ENCODE results near the gene ASPRV1. TPM values are rescaled to one million over a fixed set of nuclear protein-coding genes. Genes with fewer than 3 reads are reported as not detected.

The ASPRV1 gene
- total and polyA plus RNA-seq, 12 donors = 0.61 to 5.6 (median 1.9) TPM

GRCh38 chr2:69946351-69947324 lies 14.8 kb downstream of the ASPRV1 start:
- H3K4me1 ChIP-seq (replicated peaks in 1 of 2) = no peaks in the 10 kb centered on the region
- no peak overlapping the region for H3K27ac ChIP-seq
- no peaks in the 10 kb centered on the region for H3K27me3 ChIP-seq
- no peak overlapping the region for H3K4me3 ChIP-seq
- WGBS, 4 donors = 73 to 79% (median 75%) methylated on average over 12 to 13 of the region's 13 CpGs
- H3K9me3 ChIP-seq (replicated peaks in 1 of 3) = no peaks in the 10 kb centered on the region
- H3K36me3 ChIP-seq (replicated peaks in 1 of 2) = peaks cover 0 to 3% of the 10 kb centered on the region in 2 donors
- intact Hi-C loops (cut with DNase I) = no loop called here
- TF ChIP-seq CTCF (IDR thresholded peaks at IDR 0.05) (no peak), POLR2A (IDR thresholded peaks at IDR 0.05) (no peak)
- DNase-seq = no peak

GRCh38 chr2:69945941-69946340 lies 15.5 kb downstream of the ASPRV1 start:
- H3K4me1 ChIP-seq (replicated peaks in 1 of 2) = no peaks in the 10 kb centered on the region
- 81 to 100% (median 88%) methylated on average over 2 to 8 of the region's 8 CpGs for WGBS, 4 donors

GRCh38 chr2:69945441-69945840 lies 16.0 kb downstream of the ASPRV1 start:
- intact Hi-C loops (cut with DNase I) = no loop called here
- H3K36me3 ChIP-seq (replicated peaks in 1 of 2) = peaks cover 0 to 3% of the 10 kb centered on the region in 2 donors
- no peak for TF ChIP-seq POLR2A (IDR thresholded peaks at IDR 0.05)
- TF ChIP-seq CTCF (IDR thresholded peaks at IDR 0.05) = no peak
- H3K4me1 ChIP-seq (replicated peaks in 1 of 2) = no peaks in the 10 kb centered on the region
- H3K9me3 ChIP-seq (replicated peaks in 1 of 3) = no peaks in the 10 kb centered on the region
- no peaks in the 10 kb centered on the region for H3K27me3 ChIP-seq
- no peak for DNase-seq
- no peak overlapping the region for H3K27ac ChIP-seq
- H3K4me3 ChIP-seq = no peak overlapping the region
- 83 to 94% (median 84%) methylated on average over 6 to 8 of the region's 8 CpGs for WGBS, 4 donors

More at GRCh38 chr2:69945941-69946340, 15.5 kb downstream of the ASPRV1 start:
- Histone ChIP-seq H3K4me3 (no peak overlapping the region), H3K27ac (no peak overlapping the region), H3K27me3 (no peaks in the 10 kb centered on the region), H3K9me3 (replicated peaks in 1 of 3) (no peaks in the 10 kb centered on the region), H3K36me3 (replicated peaks in 1 of 2) (peaks cover 0 to 3% of the 10 kb centered on the region in 2 donors)
- no peak for TF ChIP-seq CTCF (IDR thresholded peaks at IDR 0.05)
- TF ChIP-seq POLR2A (IDR thresholded peaks at IDR 0.05) = no peak
- intact Hi-C loops (cut with DNase I) = no loop called here
- no peak for DNase-seq

GRCh38 chr2:69944756-69945155 lies 16.7 kb downstream of the ASPRV1 start:
- H3K9me3 ChIP-seq (replicated peaks in 1 of 3) = no peaks in the 10 kb centered on the region
- no peak overlapping the region for H3K27ac ChIP-seq
- intact Hi-C loops (cut with DNase I) = no loop called here
- WGBS, 4 donors = 93 to 98% (median 95%) methylated on average over 7 of the region's 7 CpGs
- TF ChIP-seq POLR2A (IDR thresholded peaks at IDR 0.05) = no peak
- no peak for TF ChIP-seq CTCF (IDR thresholded peaks at IDR 0.05)
- H3K4me1 ChIP-seq (replicated peaks in 1 of 2) = no peaks in the 10 kb centered on the region
- H3K27me3 ChIP-seq = no peaks in the 10 kb centered on the region
- DNase-seq = no peak
- H3K4me3 ChIP-seq = no peak overlapping the region
- H3K36me3 ChIP-seq (replicated peaks in 1 of 2) = peaks cover 0 to 9% of the 10 kb centered on the region in 2 donors
